HG03439 (cell line): ENCODE data around the gene RGL3.
"Not testable (repeated sequence)": the region's sequence is repeated elsewhere in the genome, so short reads cannot be mapped to it uniquely, and the experiment has no call there.

Experiments used
- ATAC-seq: cut with Tn5 transposase; IDR thresholded peaks from one replicate; pipeline ENCODE4 v1.9.1; 2021; ENCODE audit warnings: mild to moderate bottlenecking, moderate library complexity; ENCODE audit not compliant: unreplicated experiment

Gene RGL3, protein sequence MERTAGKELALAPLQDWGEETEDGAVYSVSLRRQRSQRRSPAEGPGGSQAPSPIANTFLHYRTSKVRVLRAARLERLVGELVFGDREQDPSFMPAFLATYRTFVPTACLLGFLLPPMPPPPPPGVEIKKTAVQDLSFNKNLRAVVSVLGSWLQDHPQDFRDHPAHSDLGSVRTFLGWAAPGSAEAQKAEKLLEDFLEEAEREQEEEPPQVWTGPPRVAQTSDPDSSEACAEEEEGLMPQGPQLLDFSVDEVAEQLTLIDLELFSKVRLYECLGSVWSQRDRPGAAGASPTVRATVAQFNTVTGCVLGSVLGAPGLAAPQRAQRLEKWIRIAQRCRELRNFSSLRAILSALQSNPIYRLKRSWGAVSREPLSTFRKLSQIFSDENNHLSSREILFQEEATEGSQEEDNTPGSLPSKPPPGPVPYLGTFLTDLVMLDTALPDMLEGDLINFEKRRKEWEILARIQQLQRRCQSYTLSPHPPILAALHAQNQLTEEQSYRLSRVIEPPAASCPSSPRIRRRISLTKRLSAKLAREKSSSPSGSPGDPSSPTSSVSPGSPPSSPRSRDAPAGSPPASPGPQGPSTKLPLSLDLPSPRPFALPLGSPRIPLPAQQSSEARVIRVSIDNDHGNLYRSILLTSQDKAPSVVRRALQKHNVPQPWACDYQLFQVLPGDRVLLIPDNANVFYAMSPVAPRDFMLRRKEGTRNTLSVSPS

GRCh38 chr19:11418549-11419506 lies at the start of gene RGL3:
Gene RGL3 (minus strand): TSS chr19:11419314. CDS start chr19:11419278, 36 bp downstream.
- ATAC-seq: no peak

GRCh38 chr19:11468266-11468845 lies 49.2 kb upstream of the RGL3 start:
- ATAC-seq: not testable (repeated sequence)

DNA sequence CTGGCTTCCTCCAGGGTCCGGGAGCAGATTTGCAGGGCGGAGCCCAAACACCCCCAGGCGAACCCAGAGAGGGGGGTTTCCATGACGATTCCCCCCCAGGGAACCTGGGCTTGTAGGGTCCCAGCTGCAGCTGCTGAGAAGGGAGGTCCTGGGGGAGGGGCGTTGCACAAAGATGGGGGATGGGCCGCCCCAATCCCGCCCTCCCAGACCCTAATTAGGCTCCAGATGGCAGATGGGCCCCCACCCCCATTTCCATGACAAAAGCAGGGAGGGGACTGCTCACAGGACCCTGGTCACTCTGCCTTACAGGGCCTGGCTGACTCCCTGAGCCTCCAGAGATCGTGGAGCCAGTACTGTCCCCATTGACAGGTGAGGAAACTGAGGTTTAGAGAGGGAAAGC lies 46.5 kb upstream of the RGL3 start:
- no peak for ATAC-seq

DNA sequence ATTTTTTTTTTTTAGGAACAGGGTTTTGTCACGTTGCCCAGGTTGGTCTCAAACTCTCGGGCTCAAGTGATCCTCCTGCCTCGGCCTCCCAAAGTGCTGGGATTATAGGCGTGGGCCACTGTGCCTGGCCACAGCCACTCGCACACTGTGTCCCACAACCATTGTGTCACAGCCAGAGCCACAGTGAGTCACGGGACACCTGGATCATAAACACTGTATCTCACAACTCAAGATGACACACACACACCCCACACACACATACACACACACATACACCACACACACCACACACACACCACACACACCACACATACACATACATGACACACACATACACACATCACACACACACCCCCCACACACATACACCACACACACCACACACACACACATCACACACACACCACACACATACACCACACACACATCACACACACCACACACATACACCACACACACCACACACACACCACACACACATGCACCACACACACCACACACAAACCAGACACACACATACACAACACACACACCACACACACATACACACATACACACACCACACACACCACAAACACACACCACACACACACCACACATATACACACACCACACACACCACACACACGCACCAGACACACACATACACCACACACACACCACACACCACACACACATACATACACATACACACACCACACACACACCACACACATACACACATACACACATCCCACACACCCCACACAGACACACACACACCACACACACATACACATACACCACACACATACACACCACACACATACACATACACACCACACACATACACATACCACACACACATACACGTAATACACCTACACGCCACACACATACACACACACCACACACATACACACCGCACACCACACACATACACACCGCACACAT lies 45.5 kb upstream of the RGL3 start:
- no peak for ATAC-seq

DNA sequence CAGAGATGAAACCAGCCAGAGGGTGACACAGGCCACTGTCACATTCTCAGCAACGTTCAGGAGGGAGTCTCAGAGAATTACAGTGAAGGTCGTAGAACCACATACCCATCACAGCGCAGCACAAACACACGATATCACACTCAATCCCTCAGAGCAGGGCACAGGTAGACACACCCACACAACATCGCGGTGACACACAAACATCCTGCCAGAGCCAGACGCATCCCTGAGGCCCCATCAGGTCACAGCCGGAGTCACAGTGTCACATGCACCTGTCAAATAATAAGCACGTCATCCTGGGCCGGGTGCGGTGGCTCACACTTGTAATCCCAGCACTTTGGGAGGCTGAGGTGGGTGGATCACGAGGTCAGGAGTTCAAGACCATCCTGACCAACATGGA lies 44.3 kb upstream of the RGL3 start:
- no peak for ATAC-seq

DNA sequence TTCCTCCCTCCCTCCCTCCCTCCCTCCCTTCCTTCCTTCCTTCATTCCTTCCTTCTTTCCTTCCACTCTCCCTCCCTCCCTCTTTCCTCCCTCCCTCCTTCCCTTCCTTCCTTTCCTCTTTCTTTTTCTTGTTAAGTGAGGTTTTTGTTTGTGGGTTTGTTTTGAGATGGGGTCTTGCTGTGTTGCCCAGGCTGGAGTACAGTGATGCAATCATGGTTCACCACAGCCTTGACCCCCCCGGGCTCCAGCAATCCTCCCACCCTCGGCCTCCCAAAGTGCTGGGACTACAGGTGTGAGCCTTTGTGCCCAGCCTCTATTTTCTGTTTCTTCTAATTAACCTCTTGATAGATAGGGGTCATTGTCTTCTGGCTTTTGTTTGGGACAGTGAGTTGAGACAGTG lies 42.3 kb upstream of the RGL3 start:
- ATAC-seq: no peak

DNA sequence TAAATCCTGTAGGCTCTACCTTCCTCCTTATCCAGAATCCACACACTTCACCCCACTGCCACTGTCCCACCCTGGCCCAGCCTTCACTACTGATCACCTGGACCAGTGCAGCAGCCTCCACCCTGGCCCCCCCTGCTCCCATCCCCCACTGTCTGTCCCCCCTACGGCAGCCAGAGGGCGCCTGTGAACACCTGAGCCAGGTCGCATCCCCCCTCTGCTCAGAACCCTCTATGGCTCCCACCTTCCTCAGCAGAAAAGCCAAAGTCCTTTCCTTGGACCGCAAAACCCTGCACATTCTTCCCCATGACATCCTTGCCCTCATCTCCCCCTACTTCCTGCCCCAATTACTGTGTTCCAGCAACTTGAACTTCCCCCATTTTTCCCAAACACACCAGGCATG lies 41.1 kb upstream of the RGL3 start:
- no peak for ATAC-seq

DNA sequence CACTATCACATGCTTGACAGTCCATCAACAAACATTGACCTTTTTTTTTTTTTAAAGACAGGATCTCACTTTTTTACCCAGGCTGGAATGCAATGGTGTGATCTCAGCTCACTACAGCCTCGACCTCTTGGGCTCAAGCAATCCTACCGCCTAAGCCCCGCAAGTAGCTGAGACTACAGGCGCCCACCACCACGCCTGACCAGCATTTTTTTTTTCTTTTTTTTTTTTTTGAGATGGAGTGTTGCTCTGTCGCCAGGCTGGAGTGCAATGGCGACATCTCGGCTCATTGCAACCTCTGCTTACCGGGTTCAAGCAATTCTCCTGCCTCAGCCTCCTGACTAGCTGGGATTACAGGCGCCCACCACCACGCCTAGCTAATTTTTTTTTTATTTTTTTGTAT lies 39.8 kb upstream of the RGL3 start:
- not testable (repeated sequence) for ATAC-seq

- ATAC-seq: no peak
These were observed 39.3 kb upstream of the RGL3 start for GRCh38 chr19:11458236-11458900.

DNA sequence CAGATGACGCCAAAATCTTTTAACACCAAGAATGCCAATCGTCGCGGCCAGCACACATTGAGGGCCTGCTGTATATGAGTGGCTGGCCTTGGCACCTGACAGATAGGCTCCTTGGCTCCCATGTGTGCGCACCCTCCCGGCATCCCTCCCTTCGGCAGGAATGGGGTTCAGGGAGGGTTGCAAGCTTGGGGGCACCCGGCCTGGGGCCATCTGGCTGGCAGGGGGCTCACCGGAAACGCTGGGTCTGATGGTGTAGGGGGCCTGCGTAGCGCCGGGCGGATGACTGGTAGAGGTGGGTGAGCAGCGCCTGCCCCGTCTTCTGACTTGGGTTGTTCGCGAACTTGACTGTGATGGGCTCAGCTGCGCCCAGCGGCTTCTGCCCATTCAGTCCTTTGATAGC lies 38.7 kb upstream of the RGL3 start:
- no peak for ATAC-seq

DNA sequence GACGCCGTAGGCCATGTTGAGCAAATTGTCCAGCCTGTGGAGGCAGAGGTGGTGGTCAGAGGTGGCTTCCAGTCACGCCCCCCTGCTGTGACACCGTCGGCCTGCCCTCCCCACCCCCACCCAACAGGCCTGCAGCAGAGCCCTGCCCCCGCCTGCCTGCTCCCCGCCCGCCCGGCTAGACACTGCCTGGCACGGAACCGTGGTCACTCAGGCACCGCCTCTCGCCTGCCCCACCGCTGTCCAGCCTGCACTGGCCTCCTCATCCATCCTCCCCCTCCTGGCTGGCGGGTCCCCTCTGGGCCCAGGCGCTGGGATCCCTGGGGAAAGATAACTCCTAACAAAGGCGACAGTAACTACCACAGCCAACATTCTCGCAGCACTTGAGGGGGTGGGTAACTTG lies 38.0 kb upstream of the RGL3 start:
- ATAC-seq: no peak

DNA sequence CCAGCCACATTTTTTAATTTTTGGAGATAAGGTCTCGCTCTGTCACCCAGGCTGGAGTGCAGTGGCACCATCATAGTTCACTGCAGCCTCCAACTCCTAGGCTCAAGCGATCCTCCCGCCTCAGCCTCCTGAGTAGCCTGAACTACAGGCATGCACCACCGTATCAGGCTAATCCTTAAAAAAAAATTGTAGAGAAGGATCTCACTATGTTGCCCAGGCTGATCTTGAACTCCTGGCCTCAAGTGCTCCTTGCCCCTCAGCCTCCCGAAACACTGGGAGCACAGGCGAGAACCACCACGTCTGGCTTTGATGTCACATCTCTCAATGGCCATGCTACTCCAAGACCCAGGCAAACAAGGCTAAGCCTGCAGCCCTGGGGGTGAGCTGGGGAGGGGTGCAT lies 37.5 kb upstream of the RGL3 start:
- no peak for ATAC-seq

- ATAC-seq: not testable (repeated sequence)
These were observed 36.1 kb upstream of the RGL3 start for GRCh38 chr19:11455233-11455554.

- no peak for ATAC-seq
These were observed 34.6 kb upstream of the RGL3 start for GRCh38 chr19:11453468-11454341.

GRCh38 chr19:11452620-11453310 lies 33.7 kb upstream of the RGL3 start:
- ATAC-seq: no peak

DNA sequence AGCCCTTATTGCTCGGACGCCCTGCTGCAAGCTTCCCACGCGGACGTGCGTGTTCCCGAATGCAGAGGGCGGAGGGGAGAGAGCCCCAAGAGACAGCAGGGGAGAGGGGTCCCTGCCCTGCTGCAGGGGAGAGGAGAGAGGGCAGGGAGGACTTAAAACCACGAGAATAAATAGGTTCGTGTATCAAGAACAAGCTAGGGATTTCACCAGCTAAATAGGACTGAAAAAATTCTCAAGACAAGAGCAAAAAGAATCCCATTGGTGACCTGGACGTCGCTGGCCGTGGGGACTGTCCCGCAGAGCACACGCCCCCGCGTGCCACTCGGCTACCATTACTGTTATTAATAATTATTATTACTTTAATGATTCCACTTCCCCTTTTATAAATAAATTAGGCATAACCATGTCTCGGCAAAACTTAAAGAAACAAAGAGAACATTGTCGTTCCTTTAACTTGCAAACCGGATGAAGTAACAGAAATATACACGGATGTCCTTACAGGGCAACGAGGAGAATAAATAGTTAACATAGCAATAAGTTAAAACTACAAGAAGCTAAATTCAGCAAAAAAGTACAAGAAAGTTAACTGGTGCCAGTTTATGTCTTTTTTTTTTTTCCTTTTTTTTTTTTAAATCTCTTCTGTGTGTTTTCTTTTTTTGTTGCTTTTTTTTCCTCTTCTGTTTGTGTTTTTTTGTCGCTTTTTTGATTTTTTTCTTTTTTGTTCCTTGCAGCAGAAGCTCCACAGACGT lies 32.9 kb upstream of the RGL3 start:
- ATAC-seq: no peak

DNA sequence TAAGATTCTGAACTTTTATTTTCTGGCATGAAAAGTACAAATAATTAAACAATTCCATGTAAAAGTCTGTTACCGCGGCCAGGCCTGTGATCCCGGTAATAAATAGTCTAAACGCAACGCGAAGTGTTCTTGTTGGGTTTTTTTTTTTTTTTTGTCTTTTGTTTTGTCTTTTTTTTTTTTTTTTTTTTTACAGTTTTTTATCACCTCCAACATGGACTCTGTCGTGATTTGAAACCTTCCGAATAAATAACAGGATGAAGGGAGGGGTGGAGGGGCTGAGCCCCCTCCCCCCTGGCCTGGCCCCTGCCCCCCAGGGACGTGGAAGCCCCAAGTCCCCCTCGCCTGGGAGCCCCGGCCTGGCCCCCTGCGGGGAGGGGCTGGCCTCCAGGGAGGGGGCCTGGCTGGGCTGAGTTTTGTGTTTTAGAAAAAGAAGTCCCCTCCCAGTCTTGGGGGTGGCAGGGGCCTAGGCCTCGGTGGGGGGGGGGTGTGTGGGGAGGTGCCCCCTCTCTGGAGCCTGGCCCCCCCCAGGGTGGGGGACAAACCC lies 32.3 kb upstream of the RGL3 start:
- ATAC-seq: no peak
